A172 (cell line): Measurements from ENCODE around the gene TNFRSF13B. TPM values are rescaled to one million over a fixed set of nuclear protein-coding genes. Genes with fewer than 3 reads are reported as not detected.

Experiments used
- DNase-seq: peaks from one replicate; pipeline ENCODE4 v3.0.0-alpha.2; 2015; ENCODE audit warnings: low spot score
- total RNA-seq: library from RNA; depleted of rRNA; stranded (reverse); fragments of >200 nt; shearing (Covaris generic); gene quantifications from 2 replicates; pipeline ENCODE4 v1.2.3, GENCODE V29; 2014

Gene TNFRSF13B
- total RNA-seq, 1 experiment from 2014 or later, result not detected

DNA sequence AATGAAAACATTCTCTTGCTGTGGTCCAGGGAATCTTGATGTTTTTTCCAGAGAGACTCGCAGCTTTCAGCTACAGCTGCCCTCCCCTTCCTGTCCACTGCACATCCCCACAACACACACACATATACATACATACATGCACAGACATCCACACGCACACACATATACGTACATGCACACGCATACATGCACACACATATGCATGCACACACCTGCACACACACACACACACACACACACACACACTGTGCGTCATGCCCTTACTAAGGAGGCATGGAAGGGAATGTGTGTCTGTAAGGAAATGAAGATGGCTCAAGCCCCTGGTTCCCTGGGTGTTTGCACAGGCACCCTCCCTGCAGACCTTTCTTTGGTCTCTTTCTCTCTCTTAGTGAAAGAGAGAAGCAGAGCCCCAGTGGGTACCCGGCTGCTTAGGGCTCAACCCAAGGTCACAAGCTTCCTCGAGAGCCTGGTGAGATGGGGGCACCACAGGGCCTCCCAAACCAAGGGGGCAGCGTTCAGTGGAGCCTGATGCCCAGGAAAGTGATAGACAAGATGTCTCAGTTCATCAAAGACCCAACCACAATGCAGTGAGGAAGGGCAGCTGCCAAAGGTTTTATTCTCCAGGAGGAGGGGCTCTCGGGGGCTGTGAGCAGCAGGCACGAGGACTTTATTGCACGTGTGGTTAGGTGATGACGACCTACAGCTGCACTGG lies 33.3 kb downstream of the TNFRSF13B start:
- DNase-seq, result no peak

GRCh38 chr17:16938031-16938430 lies 33.9 kb downstream of the TNFRSF13B start:
- DNase-seq, result no peak

GRCh38 chr17:16937431-16937830 lies 34.5 kb downstream of the TNFRSF13B start:
- DNase-seq, result no peak

DNA sequence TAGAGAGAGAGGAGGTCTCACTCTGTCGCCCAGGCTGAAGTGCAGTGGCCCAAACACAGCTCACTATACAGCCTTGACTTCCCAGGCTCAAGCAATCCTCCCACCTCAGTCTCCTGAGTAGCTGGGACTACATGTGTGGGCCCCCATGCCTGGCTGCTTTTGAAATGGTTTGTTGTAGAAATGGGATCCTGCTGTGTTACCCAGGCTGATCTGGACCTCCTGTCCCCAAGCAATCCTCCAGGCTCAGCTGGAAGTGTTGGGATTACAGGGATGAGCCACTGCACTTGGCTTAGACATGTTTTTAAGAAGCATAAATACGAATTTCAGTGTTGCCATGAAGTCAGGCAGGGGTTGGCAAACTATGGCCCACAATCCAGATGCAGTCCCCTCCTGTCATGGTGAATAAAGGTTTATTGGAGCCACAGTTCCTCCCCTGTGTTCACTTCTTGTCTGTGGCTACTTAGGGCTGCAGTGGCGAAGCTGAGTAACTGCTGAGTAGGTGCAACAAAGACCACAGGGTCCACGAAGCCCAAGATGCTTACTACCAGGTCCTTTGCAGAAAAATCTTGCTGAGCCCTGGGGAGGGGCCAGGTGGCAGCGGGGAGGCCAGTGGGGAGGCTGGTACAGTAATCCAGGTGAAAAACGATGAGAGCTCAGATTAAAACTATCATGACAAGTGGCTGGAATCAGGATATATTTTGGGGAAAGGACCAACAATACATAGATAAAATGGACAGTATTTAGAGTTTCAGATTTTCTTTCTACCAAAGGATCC lies 35.2 kb downstream of the TNFRSF13B start:
- DNase-seq, result no peak

DNA sequence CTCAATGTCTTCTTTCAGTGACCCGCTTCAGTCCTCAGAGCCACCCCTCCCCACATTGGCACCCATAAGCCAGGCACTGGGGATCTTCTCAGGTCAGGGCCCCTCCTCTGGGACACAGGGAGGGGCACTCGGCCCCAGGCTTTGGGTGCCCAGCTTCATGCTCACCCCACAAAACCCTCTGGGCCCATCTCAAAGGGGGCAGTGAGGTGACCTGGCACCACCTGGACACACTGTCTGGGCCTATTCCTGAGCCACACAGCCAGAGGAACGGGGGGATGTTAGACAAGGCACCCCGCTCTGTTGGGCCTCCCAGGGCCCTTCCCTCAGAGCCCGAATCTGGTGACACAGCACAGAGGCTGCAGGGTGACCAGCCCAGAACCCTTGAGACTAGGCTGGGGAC lies 36.1 kb downstream of the TNFRSF13B start:
- DNase-seq, result no peak

GRCh38 chr17:16935241-16935663 lies 36.7 kb downstream of the TNFRSF13B start:
- DNase-seq, result peak; percentile 53

DNA sequence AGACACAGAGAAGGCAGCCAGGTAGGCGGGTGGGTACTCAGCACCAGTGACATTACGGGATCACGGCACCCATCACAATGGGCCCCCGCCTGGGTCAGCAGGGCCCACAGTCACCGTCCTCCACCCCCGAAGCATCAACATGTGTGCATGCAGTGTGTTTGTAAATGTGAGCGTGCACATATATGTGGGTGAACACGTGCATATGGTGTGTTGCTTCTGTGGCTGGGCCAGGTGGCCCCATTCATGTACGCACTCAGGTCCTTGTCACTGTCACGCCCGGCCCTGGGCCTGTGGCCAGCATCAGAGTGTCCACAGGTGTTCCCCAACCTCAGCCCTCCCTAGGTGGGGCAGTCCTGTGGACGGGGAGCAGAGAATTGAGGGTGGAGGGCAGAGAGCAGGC lies 37.1 kb downstream of the TNFRSF13B start:
- no peak for DNase-seq

DNA sequence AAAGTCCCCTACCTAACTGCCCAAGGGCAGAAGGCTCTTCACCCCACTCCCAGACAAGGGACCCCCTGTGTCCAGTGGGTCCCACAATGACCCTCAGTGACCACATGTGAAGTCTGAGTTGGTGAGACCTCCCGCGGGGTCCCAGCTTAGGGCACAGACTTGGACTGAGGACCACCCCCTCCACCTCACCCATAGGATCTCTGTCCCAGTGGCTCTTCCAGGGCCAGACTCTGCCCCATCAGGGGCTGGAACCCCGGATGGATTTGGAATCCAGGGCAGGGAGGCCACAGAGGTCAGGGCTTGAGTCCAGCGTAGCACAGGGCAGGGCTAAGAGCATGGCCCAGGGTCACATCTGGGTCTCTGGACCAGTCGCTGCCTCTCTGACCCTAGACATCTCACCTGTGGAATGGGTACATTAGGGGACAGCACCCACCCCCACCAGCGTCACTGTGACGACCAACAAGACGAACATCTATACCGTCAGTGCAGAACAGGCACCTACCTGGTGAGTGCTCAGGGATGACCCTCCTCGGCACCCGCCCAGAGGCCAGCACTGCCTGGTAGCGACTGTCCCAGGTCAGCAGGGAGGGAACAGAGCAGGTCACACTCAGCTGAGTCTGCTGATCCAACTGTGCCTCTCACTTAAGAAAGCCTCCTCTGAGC lies 37.7 kb downstream of the TNFRSF13B start:
- DNase-seq, result no peak

DNA sequence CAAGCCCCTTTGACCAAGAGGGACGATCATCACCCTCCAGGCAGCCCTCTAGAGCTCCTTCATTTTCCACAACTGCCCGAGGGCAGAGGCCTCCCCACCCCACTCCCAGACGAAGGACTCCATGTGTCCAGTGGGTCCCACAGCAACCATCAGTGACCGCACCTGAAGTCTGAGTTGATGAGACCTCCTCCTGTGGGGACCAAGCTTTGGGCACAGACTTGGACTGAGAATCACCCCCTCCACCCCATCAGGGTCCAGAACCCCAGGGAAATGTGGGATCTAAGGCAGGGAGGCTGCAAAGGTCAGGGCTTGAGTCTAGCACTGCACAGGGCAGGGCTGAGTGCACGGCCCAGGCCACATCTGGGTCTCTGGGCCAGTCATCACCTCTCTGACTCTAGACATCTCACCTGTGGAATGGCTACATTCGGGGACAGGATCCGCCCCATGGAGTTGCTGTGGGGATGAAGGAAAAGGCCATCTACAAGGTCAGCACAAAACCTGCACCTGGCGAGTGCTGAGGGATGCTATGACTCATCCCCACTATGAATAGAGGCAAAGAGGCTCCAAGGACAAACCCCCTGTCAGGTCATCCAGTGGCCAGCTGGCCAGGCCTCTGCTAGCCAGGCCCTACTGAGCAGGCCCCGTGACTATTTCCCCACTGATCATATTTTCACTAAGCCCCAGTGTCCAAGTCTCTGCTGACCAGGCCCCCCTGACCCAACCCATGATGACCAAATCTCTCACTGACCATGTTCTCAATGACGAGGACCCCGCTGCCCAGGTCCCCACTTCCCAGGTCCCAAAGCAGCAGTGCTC lies 38.4 kb downstream of the TNFRSF13B start:
- peak; percentile 85 for DNase-seq

GRCh38 chr17:16932611-16933010 lies 39.3 kb downstream of the TNFRSF13B start:
- DNase-seq, result no peak

GRCh38 chr17:16932156-16932555 lies 39.8 kb downstream of the TNFRSF13B start:
- no peak for DNase-seq

DNA sequence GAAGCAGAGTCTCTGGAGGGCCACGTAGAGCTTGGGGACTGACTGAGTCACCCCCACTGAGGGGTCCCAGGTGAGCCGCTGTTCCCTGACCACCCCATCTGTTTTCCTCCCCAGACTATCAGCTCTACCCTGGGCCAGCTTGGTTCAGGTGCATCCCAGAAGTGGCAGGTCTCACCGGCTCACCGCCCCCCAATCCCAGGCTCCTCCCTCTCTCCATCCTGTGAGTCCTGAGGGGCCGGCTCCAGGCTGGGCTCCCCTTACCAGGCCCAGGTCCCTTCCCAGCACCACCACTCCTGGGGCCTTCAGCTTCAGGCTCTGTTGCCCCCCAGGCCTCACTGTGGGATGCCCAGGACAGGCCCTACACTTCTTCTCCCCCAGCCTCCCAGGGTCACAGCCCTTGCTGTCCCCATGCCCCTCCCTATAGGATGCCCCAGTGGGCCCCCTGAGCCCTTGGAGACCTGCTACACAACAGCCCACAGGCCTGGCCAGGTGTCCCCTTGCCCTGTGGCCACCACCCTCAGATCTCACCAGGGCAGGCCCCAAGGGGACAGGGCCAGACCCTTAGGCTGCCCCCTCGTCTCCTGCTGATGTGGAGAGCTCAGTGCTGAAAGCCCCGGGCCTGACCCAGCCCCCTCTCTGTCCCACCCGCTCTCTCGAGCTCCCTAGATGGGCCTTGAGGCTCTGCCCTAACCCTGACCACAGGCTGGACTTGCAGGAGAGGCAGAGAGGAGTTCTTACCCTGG lies 40.4 kb downstream of the TNFRSF13B start:
- DNase-seq, result no peak

- DNase-seq, result no peak
Measured at GRCh38 chr17:16930571-16931317, 41.2 kb downstream of the TNFRSF13B start.

- no peak for DNase-seq
Measured at GRCh38 chr17:16929757-16930520, 42.0 kb downstream of the TNFRSF13B start.

DNA sequence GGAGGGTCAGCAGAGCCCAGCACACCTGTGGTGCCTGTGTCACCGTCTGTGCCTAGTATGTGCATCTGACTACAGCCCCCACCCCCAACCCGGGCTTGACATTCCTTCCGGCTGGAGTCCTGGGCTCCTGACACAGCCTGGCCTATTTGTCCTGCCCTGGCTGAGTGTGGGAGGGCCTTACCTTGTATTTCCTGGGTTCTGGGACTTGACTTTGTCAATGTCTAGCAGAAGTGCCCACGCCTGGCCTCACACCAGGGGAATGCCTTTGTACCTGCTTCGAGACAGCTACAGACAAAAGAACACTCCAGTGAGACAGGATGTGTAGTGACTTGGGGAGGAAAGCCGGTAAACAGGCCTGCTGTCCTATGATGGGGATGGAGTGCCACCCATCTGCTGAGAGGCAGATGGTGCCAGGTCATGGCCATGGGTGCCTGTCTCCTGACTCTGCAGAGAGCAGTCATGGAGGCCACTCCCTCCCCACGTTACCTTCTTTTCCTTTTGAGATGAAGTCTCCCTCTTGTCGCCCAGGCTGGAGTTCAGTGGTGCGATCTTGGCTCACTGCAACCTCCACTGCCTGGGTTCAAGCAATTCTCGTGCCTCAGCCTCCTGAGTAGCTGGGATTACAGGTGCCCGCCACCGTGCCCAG lies 42.8 kb downstream of the TNFRSF13B start:
- DNase-seq, result no peak

DNA sequence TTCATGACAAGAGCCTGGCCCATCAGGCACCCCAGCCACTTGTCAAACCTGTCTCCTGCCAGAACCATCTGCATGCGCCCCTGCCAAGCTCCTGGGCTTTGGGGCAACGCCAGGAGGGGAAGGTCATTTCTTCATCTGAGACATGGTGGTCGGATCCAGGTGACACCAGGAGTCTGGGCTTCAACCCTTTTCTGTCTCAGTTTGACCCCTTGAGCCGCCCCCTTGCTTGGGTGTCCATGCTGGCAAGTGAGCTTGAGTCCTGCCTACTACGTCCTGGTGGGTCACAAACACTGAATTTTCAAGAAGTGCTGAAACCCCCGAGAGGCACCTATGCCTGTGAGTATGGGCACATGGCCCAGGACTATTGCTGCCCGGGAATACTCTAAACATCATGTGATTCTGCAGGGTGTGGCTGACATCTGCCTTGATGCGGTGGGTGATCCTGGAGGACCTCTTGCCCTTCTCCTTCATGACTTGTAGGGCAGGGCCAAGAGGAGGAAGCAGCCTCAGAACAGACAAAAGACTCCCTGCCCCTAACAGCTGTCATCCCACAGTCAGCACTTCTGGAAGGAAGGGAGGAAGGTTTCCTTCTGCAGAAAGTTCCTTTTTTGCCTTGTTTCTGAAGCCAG lies 43.4 kb downstream of the TNFRSF13B start:
- DNase-seq, result no peak

GRCh38 chr17:16927641-16928321 lies 44.1 kb downstream of the TNFRSF13B start:
- no peak for DNase-seq
